Stomach (tissue), 9 donors: ENCODE results near the gene SORCS3. TPM values are rescaled to one million over a fixed set of nuclear protein-coding genes. Genes with fewer than 3 reads are reported as not detected.

Experiments used
- DNase-seq, 2 donors: peaks; one replicate each; pipeline versions ENCODE4 v3.0.0 to v3.0.0-alpha.2; 2013 to 2019
- H3K27ac ChIP-seq, 5 donors: fragments of 200-600 bp in 4 of 5; sonication (generic) in 4 of 5; one replicate each; pipeline ENCODE4 v1.5.1; 2013 to 2019; ENCODE audit warnings: mild to moderate bottlenecking in 1 of 5, moderate library complexity in 1 of 5
- H3K27me3 ChIP-seq, 3 donors: fragments of 200-600 bp; sonication (generic); one replicate each; pipeline ENCODE4 v1.5.1; 2017 to 2019; ENCODE audit warnings: mixed run types in 1 of 3
- H3K36me3 ChIP-seq, 4 donors: fragments of 200-600 bp; sonication (generic); 1 replicate in 3 of 4; 2 replicates in 1 of 4; pipeline ENCODE4 v1.5.1; 2016 to 2019
- H3K4me1 ChIP-seq, 4 donors: fragments of 200-600 bp; sonication (generic); one replicate each; pipeline ENCODE4 v1.5.1; 2016 to 2019
- H3K4me3 ChIP-seq, 4 donors: fragments of 200-600 bp; sonication (generic) in 3 of 4; one replicate each; pipeline ENCODE4 v1.5.1; 2016 to 2019; ENCODE audit warnings: mild to moderate bottlenecking in 1 of 4
- H3K9me3 ChIP-seq, 4 donors: fragments of 200-600 bp; sonication (generic); one replicate each; pipeline ENCODE4 v1.5.1; 2016 to 2019
- EP300 ChIP-seq: sonication (generic); formaldehyde crosslinking; IDR thresholded peaks from one replicate; pipeline ENCODE4 v1.6.1; 2017; ENCODE audit warnings: antibody characterized with exemption
- POLR2A ChIP-seq, 4 donors: fragments of 450-650 bp; IDR thresholded peaks; one replicate each; pipeline ENCODE4 v1.6.1; 2016; ENCODE audit warnings: antibody characterized with exemption in 4 of 4, control low read depth in 2 of 4, mild to moderate bottlenecking in 1 of 4, moderate library complexity in 1 of 4
- POLR2AphosphoS5 ChIP-seq, 3 donors: sonication (generic); formaldehyde crosslinking; IDR thresholded peaks; one replicate each; pipeline ENCODE4 v1.6.1; 2016; ENCODE audit warnings: antibody characterized with exemption in 3 of 3
- WGBS, 5 donors: extraction: QIAGEN DNeasy Blood & Tissue Kit in 3 of 5; methylation state at CpG; one replicate each; pipeline versions ENCODE4 v1.1.5 to v1.1.7; 2013 to 2018; 5-methylcytosine and 5-hydroxymethylcytosine counted together
- intact Hi-C: fragments of 100-400 bp; cut with DNase I; formaldehyde crosslinking; loops from one replicate; pipeline ENCODE4 v1.15.1; 2023; ENCODE audit warnings: low total_unique reads
- polyA plus RNA-seq, 3 donors: library from polyadenylated mRNA; stranded (reverse); fragments of 200-250 nt; gene quantifications; one replicate each; pipeline ENCODE4 v1.2.3, GENCODE V29; 2013
- total RNA-seq, 5 donors: library from RNA; depleted of rRNA; stranded (reverse); fragments of >200 nt; gene quantifications; one replicate each; pipeline versions ENCODE4 v1.1.0 to v1.2.3, GENCODE V29; 2014 to 2016
- TF ChIP-seq, protein P1 (sequence below), 7 experiments: fragments of 450-650 bp in 4 of 7; fragments of 200-600 bp in 3 of 7; sonication (generic) in 3 of 7; IDR thresholded peaks; one replicate each; pipeline ENCODE4 v1.5.1; 2016 to 2019; ENCODE audit warnings: antibody characterized with exemption in 7 of 7, control low read depth in 2 of 7, mild to moderate bottlenecking in 1 of 7
- donor health status: healthy with polysubstance abuse.
- donor health status: Bipolar disorder and iron deficiency.
- donor health status: healthy.

Gene SORCS3
- total and polyA plus RNA-seq, 8 donors = 0.06 to 2.6 (median 0.20) TPM; not detected in 4

DNA sequence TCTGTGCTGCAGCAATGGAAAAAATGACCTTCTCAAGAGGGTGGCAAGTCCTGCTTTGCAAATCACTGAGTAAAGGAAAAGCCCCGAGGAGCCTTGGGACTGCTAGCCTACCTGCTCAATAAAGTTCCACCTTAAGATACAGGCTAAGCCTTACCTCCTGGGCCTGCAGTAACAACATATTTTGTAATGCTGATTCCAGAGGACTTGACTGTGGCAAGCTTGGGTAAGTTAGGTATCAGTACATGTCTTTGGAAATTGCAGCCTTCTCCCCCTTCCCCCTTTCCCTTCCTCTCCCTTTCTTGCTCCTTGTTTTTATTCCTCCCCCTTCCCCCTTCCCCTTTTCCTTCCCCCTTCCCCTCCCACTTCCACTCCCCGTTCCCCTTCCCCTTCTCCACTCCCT is 126.2 kb downstream of the SORCS3 start:
- Histone ChIP-seq H3K9me3 (no peaks in the 10 kb centered on the region), H3K27me3 (no peaks in the 10 kb centered on the region), H3K4me1 (no peaks in the 10 kb centered on the region), H3K27ac (no peak overlapping the region), H3K4me3 (no peak overlapping the region), H3K36me3 (no peaks in the 10 kb centered on the region)
- intact Hi-C loops = no loop called here
- no peak for TF ChIP-seq EP300
- TF ChIP-seq POLR2A (IDR thresholded peaks at IDR 0.05) = no peak
- whole genome bisulfite sequencing, 5 donors = 18 to 59% (median 33%) methylated on average over 2 of the region's 2 CpGs
- DNase-seq = no peak

DNA sequence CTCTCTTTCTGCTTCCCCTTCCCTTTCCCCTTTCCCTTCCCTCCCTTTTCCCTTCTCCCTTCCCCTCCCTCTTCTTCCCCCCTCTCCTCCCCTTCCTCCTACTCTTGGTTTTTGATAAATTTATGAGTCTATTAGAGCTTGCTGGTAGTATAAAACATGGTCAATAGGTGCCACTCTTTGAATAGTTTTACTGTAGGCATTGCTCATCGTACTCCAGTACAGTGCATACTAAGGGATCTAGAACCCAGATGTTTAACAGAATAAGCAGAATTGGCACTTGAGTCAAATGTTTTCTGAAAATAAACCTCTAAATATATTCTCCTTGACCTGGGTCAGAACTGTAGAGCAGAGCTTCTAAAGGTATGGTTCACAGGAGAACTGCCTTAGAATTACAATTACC is 126.7 kb downstream of the SORCS3 start:
- H3K9me3 ChIP-seq = no peaks in the 10 kb centered on the region
- no peak for DNase-seq
- no peaks in the 10 kb centered on the region for H3K4me1 ChIP-seq
- no peak overlapping the region for H3K4me3 ChIP-seq
- H3K27ac ChIP-seq = no peak overlapping the region
- no peaks in the 10 kb centered on the region for H3K36me3 ChIP-seq
- intact Hi-C loops = no loop called here
- WGBS, 5 donors = 56 to 75% (median 65%) methylated on average over 1 of the region's 1 CpG
- TF ChIP-seq EP300 (no peak), POLR2AphosphoS5 (IDR thresholded peaks at IDR 0.05) (no peak), POLR2A (IDR thresholded peaks at IDR 0.05) (no peak)
- TF ChIP-seq, protein P1, sequence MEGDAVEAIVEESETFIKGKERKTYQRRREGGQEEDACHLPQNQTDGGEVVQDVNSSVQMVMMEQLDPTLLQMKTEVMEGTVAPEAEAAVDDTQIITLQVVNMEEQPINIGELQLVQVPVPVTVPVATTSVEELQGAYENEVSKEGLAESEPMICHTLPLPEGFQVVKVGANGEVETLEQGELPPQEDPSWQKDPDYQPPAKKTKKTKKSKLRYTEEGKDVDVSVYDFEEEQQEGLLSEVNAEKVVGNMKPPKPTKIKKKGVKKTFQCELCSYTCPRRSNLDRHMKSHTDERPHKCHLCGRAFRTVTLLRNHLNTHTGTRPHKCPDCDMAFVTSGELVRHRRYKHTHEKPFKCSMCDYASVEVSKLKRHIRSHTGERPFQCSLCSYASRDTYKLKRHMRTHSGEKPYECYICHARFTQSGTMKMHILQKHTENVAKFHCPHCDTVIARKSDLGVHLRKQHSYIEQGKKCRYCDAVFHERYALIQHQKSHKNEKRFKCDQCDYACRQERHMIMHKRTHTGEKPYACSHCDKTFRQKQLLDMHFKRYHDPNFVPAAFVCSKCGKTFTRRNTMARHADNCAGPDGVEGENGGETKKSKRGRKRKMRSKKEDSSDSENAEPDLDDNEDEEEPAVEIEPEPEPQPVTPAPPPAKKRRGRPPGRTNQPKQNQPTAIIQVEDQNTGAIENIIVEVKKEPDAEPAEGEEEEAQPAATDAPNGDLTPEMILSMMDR (IDR thresholded peaks at IDR 0.05) = no peak
- H3K27me3 ChIP-seq = no peaks in the 10 kb centered on the region

DNA sequence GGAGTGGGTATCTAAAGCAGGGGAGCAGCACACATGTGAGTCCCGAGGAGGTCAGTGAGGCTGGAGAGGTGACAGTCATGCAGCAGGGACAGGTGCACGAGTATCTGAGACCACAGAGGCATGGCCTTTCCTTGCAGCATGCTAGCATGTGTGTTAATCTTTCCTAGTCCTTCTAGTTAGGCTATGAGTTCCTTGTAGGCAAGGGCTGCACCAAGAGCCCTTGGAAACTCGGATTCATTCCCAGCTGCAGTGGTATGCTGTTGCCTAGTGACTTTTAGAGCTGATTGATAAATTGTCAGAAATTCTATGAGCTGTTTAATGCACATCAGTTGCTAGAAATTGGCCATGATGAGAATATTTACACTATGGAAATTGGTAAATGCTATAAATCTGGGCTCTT is 132.0 kb downstream of the SORCS3 start:
- WGBS, 5 donors = 41 to 68% (median 45%) methylated on average over 3 of the region's 3 CpGs
- TF ChIP-seq POLR2AphosphoS5 (IDR thresholded peaks at IDR 0.05) (no peak), POLR2A (IDR thresholded peaks at IDR 0.05) (no peak), EP300 (no peak)
- TF ChIP-seq, protein P1 (IDR thresholded peaks at IDR 0.05) = no peak
- Histone ChIP-seq H3K9me3 (no peaks in the 10 kb centered on the region), H3K36me3 (no peaks in the 10 kb centered on the region), H3K4me3 (no peak overlapping the region), H3K27ac (no peak overlapping the region), H3K27me3 (peaks cover 0 to 26% (median 0%) of the 10 kb centered on the region in 3 donors), H3K4me1 (no peaks in the 10 kb centered on the region)
- DNase-seq = no peak
- intact Hi-C loops = no loop called here

DNA sequence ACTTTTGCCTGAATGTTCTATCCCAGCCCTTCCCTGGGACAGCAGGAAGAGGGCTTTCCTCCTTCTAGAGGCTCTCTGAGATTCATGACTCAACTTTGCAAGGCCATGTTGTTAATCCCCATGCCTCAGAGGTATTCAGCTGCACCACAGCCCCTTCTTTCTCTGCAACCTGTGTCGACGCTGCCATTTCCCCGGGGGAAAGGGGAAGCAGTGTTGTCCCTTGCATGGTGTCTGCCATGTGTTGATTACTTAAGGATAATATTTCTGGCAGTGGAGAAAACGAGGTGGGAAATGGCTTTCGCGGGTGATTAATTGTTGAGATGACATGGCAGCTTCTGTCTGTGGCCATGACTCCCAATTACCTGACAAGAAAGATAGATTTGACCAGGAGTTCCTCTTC is 133.1 kb downstream of the SORCS3 start:
- no peak for DNase-seq
- Histone ChIP-seq H3K27ac (no peak overlapping the region), H3K27me3 (peaks cover 0 to 26% (median 0%) of the 10 kb centered on the region in 3 donors), H3K4me3 (no peak overlapping the region), H3K9me3 (no peaks in the 10 kb centered on the region), H3K4me1 (no peaks in the 10 kb centered on the region), H3K36me3 (no peaks in the 10 kb centered on the region)
- WGBS, 5 donors = 34 to 50% (median 43%) methylated on average over 6 of the region's 6 CpGs
- intact Hi-C loops = no loop called here
- TF ChIP-seq POLR2AphosphoS5 (IDR thresholded peaks at IDR 0.05) (no peak), EP300 (no peak), POLR2A (IDR thresholded peaks at IDR 0.05) (no peak)
- TF ChIP-seq, protein P1 (IDR thresholded peaks at IDR 0.05) = no peak

DNA sequence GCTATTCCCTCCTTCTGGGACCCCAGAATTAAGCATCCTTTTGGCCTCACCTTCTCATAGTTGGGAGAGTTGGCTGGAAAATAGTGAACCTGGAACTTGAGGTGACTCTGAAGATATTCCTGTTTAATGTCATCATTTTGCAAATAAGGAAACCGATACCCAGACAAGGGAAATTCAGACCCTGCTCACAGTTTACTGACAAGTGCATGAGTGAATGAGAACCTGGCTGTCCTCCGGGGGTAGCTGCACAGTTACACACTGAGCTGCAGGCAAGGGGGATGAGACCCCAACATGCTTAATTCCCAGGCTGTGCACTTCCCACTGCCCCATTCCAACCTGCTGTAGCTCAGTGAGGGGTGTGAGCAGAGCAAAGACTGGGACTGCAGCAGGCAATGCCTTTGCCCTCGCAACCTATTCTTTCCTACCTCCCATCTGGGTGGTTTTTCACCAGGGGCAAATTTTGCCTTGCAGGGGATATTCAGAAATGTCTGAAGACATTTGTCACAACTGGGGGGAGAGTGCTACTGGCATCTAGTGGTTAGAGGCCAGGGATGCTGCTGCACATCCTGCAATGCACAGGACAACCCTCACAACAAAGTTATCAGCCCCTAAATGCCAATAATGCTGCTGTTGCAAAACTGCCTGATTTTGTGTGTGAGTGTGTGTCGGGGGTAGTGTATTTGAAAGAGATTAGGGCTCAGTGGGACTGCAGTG is 136.2 kb downstream of the SORCS3 start:
- H3K4me3 ChIP-seq = no peak overlapping the region
- H3K4me1 ChIP-seq = no peaks in the 10 kb centered on the region
- H3K27ac ChIP-seq = no peak overlapping the region
- peaks cover 0 to 31% (median 0%) of the 10 kb centered on the region in 3 donors for H3K27me3 ChIP-seq
- DNase-seq = no peak
- no peaks in the 10 kb centered on the region for H3K36me3 ChIP-seq
- H3K9me3 ChIP-seq = no peaks in the 10 kb centered on the region
- TF ChIP-seq POLR2A (IDR thresholded peaks at IDR 0.05) = no peak
- no peak for TF ChIP-seq POLR2AphosphoS5 (IDR thresholded peaks at IDR 0.05)
- TF ChIP-seq, protein P1 (IDR thresholded peaks at IDR 0.05) = no peak
- TF ChIP-seq EP300 = no peak
- intact Hi-C loops = no loop called here
- WGBS, 5 donors = 67 to 79% (median 72%) methylated on average over 4 of the region's 4 CpGs
